ENCODE results near the gene WIPI1. TPM values are rescaled to one million over a fixed set of nuclear protein-coding genes. Genes with fewer than 3 reads are reported as not detected.

WIPI1 gene
- total RNA-seq, 1 experiment from 2014 or later, result 0.43 TPM

DNA sequence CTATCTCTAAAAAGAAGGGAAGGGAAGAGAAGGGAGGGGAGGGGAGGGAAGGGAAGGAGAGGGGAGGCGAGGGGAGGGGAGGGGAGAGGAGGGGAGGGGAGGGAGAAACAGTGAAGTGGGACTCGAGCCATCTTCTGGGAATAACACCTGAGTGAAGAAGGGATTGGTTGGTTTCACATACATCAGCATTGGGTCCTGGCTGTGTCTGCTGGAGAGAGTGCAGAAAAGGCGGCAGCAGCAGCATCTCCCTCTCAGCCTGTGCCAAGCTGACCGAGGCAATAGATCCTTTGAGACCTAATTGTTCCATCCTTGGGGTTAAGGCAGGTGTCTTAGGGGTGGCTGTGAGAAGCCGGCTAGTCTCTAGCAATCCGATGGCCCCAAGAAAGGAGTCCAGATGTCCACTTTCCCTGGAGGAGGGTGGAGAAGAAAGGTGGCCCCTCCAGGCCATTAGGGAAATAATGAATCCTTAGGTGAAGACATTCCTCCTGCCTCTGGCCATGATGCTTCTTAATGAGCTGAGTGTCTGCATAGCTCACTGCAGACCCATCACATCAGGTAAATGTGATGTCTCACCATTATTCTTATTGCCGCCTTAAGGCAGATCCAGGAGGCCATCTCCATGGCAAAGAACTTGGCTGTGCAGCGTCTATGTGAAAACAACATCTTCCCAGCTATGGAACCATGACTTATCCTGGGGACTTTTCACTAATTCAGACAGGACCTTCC is 71.6 kb downstream of the WIPI1 start:
- no peaks in the 10 kb centered on the region for H3K36me3 ChIP-seq (ENCODE audit: insufficient read depth, low read length, poor library complexity, severe bottlenecking)
- H3K27ac ChIP-seq (ENCODE audit: low read depth, low read length, poor library complexity, severe bottlenecking), result no peak overlapping the region
- TF ChIP-seq, protein P1, sequence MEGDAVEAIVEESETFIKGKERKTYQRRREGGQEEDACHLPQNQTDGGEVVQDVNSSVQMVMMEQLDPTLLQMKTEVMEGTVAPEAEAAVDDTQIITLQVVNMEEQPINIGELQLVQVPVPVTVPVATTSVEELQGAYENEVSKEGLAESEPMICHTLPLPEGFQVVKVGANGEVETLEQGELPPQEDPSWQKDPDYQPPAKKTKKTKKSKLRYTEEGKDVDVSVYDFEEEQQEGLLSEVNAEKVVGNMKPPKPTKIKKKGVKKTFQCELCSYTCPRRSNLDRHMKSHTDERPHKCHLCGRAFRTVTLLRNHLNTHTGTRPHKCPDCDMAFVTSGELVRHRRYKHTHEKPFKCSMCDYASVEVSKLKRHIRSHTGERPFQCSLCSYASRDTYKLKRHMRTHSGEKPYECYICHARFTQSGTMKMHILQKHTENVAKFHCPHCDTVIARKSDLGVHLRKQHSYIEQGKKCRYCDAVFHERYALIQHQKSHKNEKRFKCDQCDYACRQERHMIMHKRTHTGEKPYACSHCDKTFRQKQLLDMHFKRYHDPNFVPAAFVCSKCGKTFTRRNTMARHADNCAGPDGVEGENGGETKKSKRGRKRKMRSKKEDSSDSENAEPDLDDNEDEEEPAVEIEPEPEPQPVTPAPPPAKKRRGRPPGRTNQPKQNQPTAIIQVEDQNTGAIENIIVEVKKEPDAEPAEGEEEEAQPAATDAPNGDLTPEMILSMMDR (conservative IDR thresholded peaks at IDR 0.05; ENCODE audit: low read depth, low read length), result no peak
- TF ChIP-seq EZH2 (IDR thresholded peaks at IDR 0.05; ENCODE audit: borderline replicate concordance, low read depth, low read length, poor library complexity, severe bottlenecking), result no peak
- ChIA-PET POLR2A (ENCODE audit: low non-redundant PET) (no interaction called here), CTCF (no interaction called here)
- no peak overlapping the region for H3K4me3 ChIP-seq (ENCODE audit: low read depth, low read length, poor library complexity, severe bottlenecking)
- DNase-seq (ENCODE audit: low spot score), result no peak
- H3K4me1 ChIP-seq (ENCODE audit: insufficient read depth, low read length, poor library complexity, severe bottlenecking), result no peaks in the 10 kb centered on the region
- no peaks in the 10 kb centered on the region for H3K27me3 ChIP-seq (replicated peaks; ENCODE audit: insufficient read depth, low read depth, low read length, poor library complexity)
- intact Hi-C loops (cut with micrococcal nuclease; ENCODE audit: unreplicated experiment), result no loop called here
- no TSS peak for BruUV-seq (replicated peaks)
- H3K9me3 ChIP-seq (ENCODE audit: low read depth, low read length, poor library complexity, severe bottlenecking), result no peaks in the 10 kb centered on the region

DNA sequence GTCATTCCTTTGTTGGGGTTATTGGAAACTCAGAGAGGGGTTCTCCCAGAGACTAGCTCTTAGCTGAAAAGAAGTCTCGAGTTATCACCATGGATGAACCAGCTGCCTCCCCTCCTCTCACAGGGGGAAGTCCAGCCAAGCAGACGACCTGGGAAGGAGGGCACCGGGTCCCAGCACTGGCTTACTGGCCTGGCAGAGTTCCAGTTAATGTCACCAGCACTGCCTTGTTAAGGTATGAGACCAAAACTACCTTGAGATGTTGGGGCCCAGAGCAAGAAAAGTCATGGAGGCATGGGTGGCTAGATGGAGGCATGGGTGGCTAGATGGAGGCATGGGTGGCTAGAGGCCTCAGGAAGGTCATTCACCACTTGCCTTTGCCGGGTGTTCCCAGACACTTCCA is 72.4 kb downstream of the WIPI1 start:
- no peak for TF ChIP-seq EZH2 (IDR thresholded peaks at IDR 0.05; ENCODE audit: borderline replicate concordance, low read depth, low read length, poor library complexity, severe bottlenecking)
- TF ChIP-seq, protein P1 (conservative IDR thresholded peaks at IDR 0.05; ENCODE audit: low read depth, low read length), result no peak

DNA sequence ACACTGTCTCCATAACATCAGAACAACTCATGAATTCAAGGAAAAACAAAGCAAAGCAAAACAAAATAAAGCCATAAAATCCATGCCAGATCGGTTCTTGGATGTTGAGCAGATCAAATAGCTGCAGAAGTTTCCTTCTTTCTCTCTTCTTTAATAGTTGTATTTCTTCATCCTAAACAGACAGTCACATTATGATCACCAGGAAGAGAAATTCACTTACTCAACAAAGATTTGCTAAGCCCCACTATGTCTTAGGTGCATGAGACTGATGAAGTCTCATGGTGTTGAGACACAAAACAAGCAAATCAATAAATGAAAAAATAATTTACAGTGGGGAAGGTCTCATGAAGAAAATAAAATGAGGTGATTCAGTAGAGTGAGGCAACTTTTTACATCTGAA is 72.8 kb downstream of the WIPI1 start:
- POLR2A ChIA-PET (ENCODE audit: low non-redundant PET), result no interaction called here
- Histone ChIP-seq H3K9me3 (ENCODE audit: low read depth, low read length, poor library complexity, severe bottlenecking) (no peaks in the 10 kb centered on the region), H3K27ac (ENCODE audit: low read depth, low read length, poor library complexity, severe bottlenecking) (no peak overlapping the region), H3K36me3 (ENCODE audit: insufficient read depth, low read length, poor library complexity, severe bottlenecking) (no peaks in the 10 kb centered on the region), H3K27me3 (replicated peaks; ENCODE audit: insufficient read depth, low read depth, low read length, poor library complexity) (no peaks in the 10 kb centered on the region), H3K4me1 (ENCODE audit: insufficient read depth, low read length, poor library complexity, severe bottlenecking) (no peaks in the 10 kb centered on the region), H3K4me3 (ENCODE audit: low read depth, low read length, poor library complexity, severe bottlenecking) (no peak overlapping the region)
- BruUV-seq (replicated peaks), result no TSS peak
- CTCF ChIA-PET, result no interaction called here
- intact Hi-C loops (cut with micrococcal nuclease; ENCODE audit: unreplicated experiment), result no loop called here
- TF ChIP-seq EZH2 (IDR thresholded peaks at IDR 0.05; ENCODE audit: borderline replicate concordance, low read depth, low read length, poor library complexity, severe bottlenecking), result no peak
- TF ChIP-seq, protein P1 (conservative IDR thresholded peaks at IDR 0.05; ENCODE audit: low read depth, low read length), result no peak
- DNase-seq (ENCODE audit: low spot score), result no peak

More for the DNA sequence above, 72.4 kb downstream of the WIPI1 start:
- DNase-seq (ENCODE audit: low spot score), result no peak
- ChIA-PET CTCF (no interaction called here), POLR2A (ENCODE audit: low non-redundant PET) (no interaction called here)
- H3K27ac ChIP-seq (ENCODE audit: low read depth, low read length, poor library complexity, severe bottlenecking), result no peak overlapping the region
- H3K27me3 ChIP-seq (replicated peaks; ENCODE audit: insufficient read depth, low read depth, low read length, poor library complexity), result no peaks in the 10 kb centered on the region
- intact Hi-C loops (cut with micrococcal nuclease; ENCODE audit: unreplicated experiment), result no loop called here
- H3K9me3 ChIP-seq (ENCODE audit: low read depth, low read length, poor library complexity, severe bottlenecking), result no peaks in the 10 kb centered on the region
- no TSS peak for BruUV-seq (replicated peaks)
- H3K36me3 ChIP-seq (ENCODE audit: insufficient read depth, low read length, poor library complexity, severe bottlenecking), result no peaks in the 10 kb centered on the region
- H3K4me1 ChIP-seq (ENCODE audit: insufficient read depth, low read length, poor library complexity, severe bottlenecking), result no peaks in the 10 kb centered on the region
- no peak overlapping the region for H3K4me3 ChIP-seq (ENCODE audit: low read depth, low read length, poor library complexity, severe bottlenecking)

All from A673 (cell line).